Body of pancreas (tissue), 4 donors: Measurements from ENCODE around the gene SEZ6L2. TPM values are rescaled to one million over a fixed set of nuclear protein-coding genes. Genes with fewer than 3 reads are reported as not detected.
"Not testable (repeated sequence)": the region's sequence is repeated elsewhere in the genome, so short reads cannot be mapped to it uniquely, and the experiment has no call there.

Experiments used
- ATAC-seq: fragments of 150-250 bp; one replicate; pipeline ENCODE4 v1.9.1; 2016
- DNase-seq, 4 donors: peaks; one replicate each; pipeline ENCODE4 v3.0.0-alpha.2; 2019
- H3K27ac ChIP-seq, 4 donors: fragments of 200-600 bp; sonication (generic); 1 replicate in 3 of 4; 2 replicates in 1 of 4; pipeline versions ENCODE4 v1.5.1 to v1.6.1; 2016 to 2019; ENCODE audit warnings: mild to moderate bottlenecking in 1 of 4, mixed read lengths in 1 of 4, moderate library complexity in 1 of 4
- H3K27me3 ChIP-seq, 2 donors: fragments of 200-600 bp; sonication (generic); one replicate each; pipeline ENCODE4 v1.6.0; 2016; ENCODE audit warnings: mild to moderate bottlenecking in 1 of 2
- H3K36me3 ChIP-seq, 2 donors: fragments of 200-600 bp; sonication (generic); replicated peaks in 1 of 2; 2 replicates each; pipeline ENCODE4 v1.5.1; 2016; ENCODE audit warnings: low read depth in 2 of 2; ENCODE audit not compliant: insufficient read depth in 1 of 2
- H3K4me1 ChIP-seq: fragments of 200-600 bp; sonication (generic); one replicate; pipeline ENCODE4 v1.6.0; 2016
- H3K4me3 ChIP-seq, 2 donors: fragments of 200-600 bp; sonication (generic); 1 replicate in 1 of 2; 2 replicates in 1 of 2; pipeline ENCODE4 v1.5.1; 2016 to 2019
- H3K9me3 ChIP-seq, 3 donors: fragments of 200-600 bp; sonication (generic); 1 replicate in 2 of 3; 2 replicates in 1 of 3; pipeline ENCODE4 v1.5.1; 2016
- POLR2A ChIP-seq, 3 donors: fragments of 450-650 bp; IDR thresholded peaks; one replicate each; pipeline ENCODE4 v1.6.1; 2016; ENCODE audit warnings: antibody characterized with exemption in 3 of 3, mild to moderate bottlenecking in 2 of 3
- WGBS, 2 donors: methylation state at CpG; one replicate each; pipeline ENCODE4 v1.1.5; 2017; 5-methylcytosine and 5-hydroxymethylcytosine counted together
- intact Hi-C: fragments of 100-400 bp; cut with DNase I; formaldehyde crosslinking; loops from one replicate; pipeline ENCODE4 v1.15.1; 2023
- total RNA-seq, 2 donors: library from RNA; depleted of rRNA; stranded (reverse); fragments of >200 nt; gene quantifications; one replicate each; pipeline ENCODE4 v1.1.0, GENCODE V29; 2016
- TF ChIP-seq, protein P1 (sequence below), 7 experiments: fragments of 450-650 bp in 4 of 7; fragments of 200-600 bp in 3 of 7; sonication (generic) in 3 of 7; IDR thresholded peaks; one replicate each; pipeline ENCODE4 v1.5.1; 2016 to 2019; ENCODE audit warnings: antibody characterized with exemption in 7 of 7

SEZ6L2 gene
- 10 to 100 TPM; 19.2 to 28.3 TPM for total RNA-seq

DNA sequence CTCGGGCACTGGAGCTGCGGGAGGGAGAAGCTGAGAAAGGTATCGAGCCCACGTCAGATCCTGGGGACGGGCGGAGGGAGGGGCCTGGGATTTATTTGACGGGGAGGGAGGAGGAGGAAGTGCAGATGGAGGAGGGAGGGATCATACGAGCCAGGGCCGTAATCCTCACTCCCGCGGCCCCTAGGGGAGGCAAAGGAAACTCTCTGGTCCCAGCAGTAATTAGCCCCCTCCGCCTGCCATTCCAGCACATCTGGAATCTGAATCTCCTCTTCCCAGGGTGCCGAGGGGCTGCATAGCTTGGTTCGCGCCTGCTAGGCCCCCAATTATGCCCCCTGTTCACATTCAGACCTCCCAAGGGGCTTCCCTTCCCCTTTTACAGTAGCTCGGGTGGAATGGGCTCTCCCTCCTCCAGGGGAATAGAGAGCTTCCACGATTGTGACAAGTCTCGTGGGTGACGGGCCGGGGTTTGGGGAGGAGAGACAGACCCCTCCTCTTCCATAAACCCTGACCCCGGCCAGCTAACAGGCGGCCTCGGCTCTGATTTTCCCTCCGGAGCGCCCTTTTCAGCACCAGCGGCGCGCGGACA, at the start of gene SEZ6L2:
Gene SEZ6L2, minus strand, starts transcription at position 35 of the 586 bp plus-strand sequence. CDS start 531 bp downstream, outside the sequence.
- WGBS, 2 donors = 1% methylated on average over 28 to 29 of the region's 29 CpGs
- Histone ChIP-seq H3K9me3 (no peaks in the 10 kb centered on the region), H3K4me3 (peak within 1 kb of the TSS; percentile 24 to 62), H3K27ac (peak within 1 kb of the TSS; percentile 68 to 93 (median 80)), H3K36me3 (no peaks in the 10 kb centered on the region), H3K27me3 (no peaks in the 10 kb centered on the region), H3K4me1 (peaks cover 25% of the 10 kb centered on the region)
- TF ChIP-seq POLR2A (IDR thresholded peaks at IDR 0.05) = peak in 2 of 3 donors; percentile 54 to 72
- TF ChIP-seq, protein P1, sequence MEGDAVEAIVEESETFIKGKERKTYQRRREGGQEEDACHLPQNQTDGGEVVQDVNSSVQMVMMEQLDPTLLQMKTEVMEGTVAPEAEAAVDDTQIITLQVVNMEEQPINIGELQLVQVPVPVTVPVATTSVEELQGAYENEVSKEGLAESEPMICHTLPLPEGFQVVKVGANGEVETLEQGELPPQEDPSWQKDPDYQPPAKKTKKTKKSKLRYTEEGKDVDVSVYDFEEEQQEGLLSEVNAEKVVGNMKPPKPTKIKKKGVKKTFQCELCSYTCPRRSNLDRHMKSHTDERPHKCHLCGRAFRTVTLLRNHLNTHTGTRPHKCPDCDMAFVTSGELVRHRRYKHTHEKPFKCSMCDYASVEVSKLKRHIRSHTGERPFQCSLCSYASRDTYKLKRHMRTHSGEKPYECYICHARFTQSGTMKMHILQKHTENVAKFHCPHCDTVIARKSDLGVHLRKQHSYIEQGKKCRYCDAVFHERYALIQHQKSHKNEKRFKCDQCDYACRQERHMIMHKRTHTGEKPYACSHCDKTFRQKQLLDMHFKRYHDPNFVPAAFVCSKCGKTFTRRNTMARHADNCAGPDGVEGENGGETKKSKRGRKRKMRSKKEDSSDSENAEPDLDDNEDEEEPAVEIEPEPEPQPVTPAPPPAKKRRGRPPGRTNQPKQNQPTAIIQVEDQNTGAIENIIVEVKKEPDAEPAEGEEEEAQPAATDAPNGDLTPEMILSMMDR (IDR thresholded peaks at IDR 0.05) = peak in 6 of 7 experiments; percentile 12 to 66 (median 40)
- intact Hi-C loops = loop anchor here (10.0 kb wide), 1 partner anchor 105 kb away; no protein-coding TSS in a partner anchor
- ATAC-seq (peak; percentile 85), DNase-seq (peak; percentile 87 to 93 (median 90))

GRCh38 chr16:29947897-29948296, 48.5 kb upstream of the SEZ6L2 start:
- Histone ChIP-seq H3K4me3 (no peak overlapping the region), H3K27ac (no peak overlapping the region), H3K4me1 (peaks cover 10% of the 10 kb centered on the region), H3K27me3 (no peaks in the 10 kb centered on the region), H3K9me3 (no peaks in the 10 kb centered on the region), H3K36me3 (no peaks in the 10 kb centered on the region)
- WGBS, 2 donors = 63 to 78% methylated on average over 2 of the region's 2 CpGs
- no peak for ATAC-seq
- TF ChIP-seq, protein P1 (IDR thresholded peaks at IDR 0.05) = no peak
- TF ChIP-seq POLR2A (IDR thresholded peaks at IDR 0.05) = no peak
- no peak for DNase-seq
- intact Hi-C loops = no loop called here

DNA sequence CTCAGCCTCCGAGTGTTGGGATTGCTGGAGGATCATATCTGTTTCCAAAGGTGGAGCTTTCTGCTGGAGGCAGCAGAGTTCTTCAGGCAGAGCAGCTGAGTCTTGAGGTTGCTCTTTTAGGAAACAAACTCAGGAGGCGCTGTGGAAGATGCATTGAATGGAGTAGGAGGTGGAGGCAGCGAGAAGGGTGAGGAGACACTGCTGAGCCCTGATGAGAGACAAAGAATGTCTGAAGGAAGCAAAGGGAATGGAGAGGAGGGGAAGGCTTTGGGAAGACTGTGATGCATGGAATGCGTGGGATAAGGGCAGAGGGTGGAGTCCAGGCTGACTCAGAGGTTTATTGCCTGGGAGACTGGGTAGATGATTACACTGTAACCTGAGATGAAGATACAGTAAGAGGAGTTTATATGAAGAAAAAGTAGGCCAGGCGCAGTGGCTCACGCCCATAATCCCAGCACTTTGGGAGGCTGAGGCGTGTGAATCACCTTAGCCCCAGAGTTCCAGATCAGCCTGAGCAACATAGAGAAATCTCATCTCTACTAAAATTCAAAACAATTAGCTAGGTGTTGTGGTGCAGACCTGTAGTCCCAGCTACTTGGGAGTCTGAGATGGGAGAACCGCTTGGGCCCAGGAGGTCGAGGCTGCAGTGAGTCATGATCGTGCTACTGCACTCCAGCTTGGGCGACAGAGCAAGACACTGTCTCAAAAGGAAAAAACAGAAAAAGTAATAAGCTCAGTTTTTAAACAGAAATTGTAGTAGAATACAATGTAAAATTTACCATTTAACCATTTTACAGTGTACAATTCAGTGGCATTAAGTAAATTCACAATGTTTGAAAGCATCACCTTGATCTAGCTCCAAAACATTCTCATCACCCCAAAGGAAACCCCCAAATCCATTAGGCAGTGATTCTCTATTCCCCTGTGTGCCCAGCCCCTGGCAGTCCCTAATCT, 44.8 kb upstream of the SEZ6L2 start:
- peak; percentile 95 for ATAC-seq
- H3K27ac ChIP-seq = peak overlapping the region; percentile 54 to 71 (median 68)
- H3K27me3 ChIP-seq = no peaks in the 10 kb centered on the region
- peak; percentile 30 to 70 (median 55) for DNase-seq
- H3K9me3 ChIP-seq = no peaks in the 10 kb centered on the region
- 50 to 55% methylated on average over 11 of the region's 11 CpGs for WGBS, 2 donors
- no peak overlapping the region for H3K4me3 ChIP-seq
- no peaks in the 10 kb centered on the region for H3K36me3 ChIP-seq
- TF ChIP-seq, protein P1 (IDR thresholded peaks at IDR 0.05) = no peak
- peak in 1 of 3 donors; percentile 27 for TF ChIP-seq POLR2A (IDR thresholded peaks at IDR 0.05)
- H3K4me1 ChIP-seq = peaks cover 10% of the 10 kb centered on the region
- intact Hi-C loops = no loop called here

DNA sequence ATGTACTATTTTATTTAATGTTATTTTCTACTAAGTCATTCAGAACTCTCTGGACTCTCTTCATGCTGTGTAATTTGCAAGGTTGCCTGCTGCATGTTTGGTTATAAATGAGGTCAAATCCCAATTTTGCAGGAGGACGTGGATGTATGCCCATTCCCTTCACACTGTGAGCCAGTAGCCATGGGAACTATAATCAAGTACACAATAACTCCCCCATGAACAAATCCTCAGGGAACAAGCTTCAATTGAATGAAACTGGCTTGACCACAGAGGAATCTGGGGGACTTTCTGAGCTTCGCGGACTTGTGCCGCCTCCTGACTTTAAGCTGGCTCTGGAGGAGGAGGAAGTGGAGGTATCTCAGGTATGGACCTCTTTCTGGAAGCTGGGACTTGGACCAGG, 41.3 kb upstream of the SEZ6L2 start:
- DNase-seq (no peak), ATAC-seq (no peak)
- TF ChIP-seq POLR2A (IDR thresholded peaks at IDR 0.05) = no peak
- TF ChIP-seq, protein P1 (IDR thresholded peaks at IDR 0.05) = no peak
- Histone ChIP-seq H3K27me3 (no peaks in the 10 kb centered on the region), H3K4me1 (peaks cover 10% of the 10 kb centered on the region), H3K27ac (no peak overlapping the region), H3K4me3 (no peak overlapping the region), H3K9me3 (no peaks in the 10 kb centered on the region), H3K36me3 (no peaks in the 10 kb centered on the region)
- 30 to 49% methylated on average over 4 of the region's 4 CpGs for WGBS, 2 donors
- intact Hi-C loops = no loop called here

- H3K27ac ChIP-seq, DNase-seq, ATAC-seq, H3K36me3 ChIP-seq, intact Hi-C loops, H3K27me3 ChIP-seq, H3K4me3 ChIP-seq, H3K9me3 ChIP-seq, H3K4me1 ChIP-seq: not testable (repeated sequence)
- WGBS, 2 donors = 89 to 97% methylated on average over 2 of the region's 2 CpGs
These were observed 32.4 kb upstream of the SEZ6L2 start for GRCh38 chr16:29931750-29932149.
